H9 (cell line): Measurements from ENCODE around the gene NPIPB12. TPM values are rescaled to one million over a fixed set of nuclear protein-coding genes. Genes with fewer than 3 reads are reported as not detected.

ENCODE experiments used
- total RNA-seq: library from RNA; stranded (reverse); gene quantifications from 2 replicates; pipeline ENCODE4 v1.2.1, GENCODE V29; 2021

Gene NPIPB12
- total RNA-seq, 1 experiment from 2014 or later: 55.1 TPM

Other genes starting within 250 kb of the NPIPB12 start
- 1.8 and 1.9 TPM in 2 replicates for gene NPIPB11, start 99.7 kb downstream of the NPIPB12 start, total RNA-seq
- gene BOLA2, start 52.1 kb downstream of the NPIPB12 start, total RNA-seq: 9.9 and 12.7 TPM in 2 replicates
- gene SLX1B, start 51.9 kb downstream of the NPIPB12 start, total RNA-seq: 78.1 and 82.1 TPM in 2 replicates
- gene SULT1A4, start 46.5 kb downstream of the NPIPB12 start, total RNA-seq: 1.9 and 7.6 TPM in 2 replicates
- gene SPN, start 156.8 kb upstream of the NPIPB12 start, total RNA-seq: 0.77 and 1.1 TPM in 2 replicates
- 107 TPM in 2 replicates for gene QPRT, start 172.8 kb upstream of the NPIPB12 start, total RNA-seq
- not detected in 2 replicates for gene C16orf54, start 239.6 kb upstream of the NPIPB12 start, total RNA-seq